ENCODE data around the gene ESPL1. TPM values are rescaled to one million over a fixed set of nuclear protein-coding genes. Genes with fewer than 3 reads are reported as not detected.

The ESPL1 gene
- total RNA-seq, 8 experiments from 2014 or later, result 0.50 to 15.2 (median 0.66) TPM

GRCh38 chr12:53234271-53234914, 33.7 kb upstream of the ESPL1 start:
- in situ Hi-C loops (cut with MboI; ENCODE audit: low pct_unique_long_range_greater_than_20kb in 2 of 9, low sequenced_read_pairs in 9 of 9, unreplicated experiment in 9 of 9), result no loop called here
- Histone ChIP-seq H3K4me3 (no peak overlapping the region), H3K27ac (peak overlapping the region in 1 of 2 donors; percentile 12), H3K4me1 (replicated peaks in 1 of 2) (peaks cover 28 to 33% of the 10 kb centered on the region in 2 donors)
- WGBS, 10 experiments, result 0 to 7% methylated on average over 3 of the region's 12 CpGs; no CpG with 5 or more reads in 8 of the 10 experiments
- ATAC-seq (replicated peaks in 6 of 8), result peak in 7 of 8 experiments; percentile 5 to 65 (median 49)

- Histone ChIP-seq H3K4me3 (no peak overlapping the region), H3K27ac (no peak overlapping the region), H3K4me1 (replicated peaks in 1 of 2) (peaks cover 28 to 33% of the 10 kb centered on the region in 2 donors)
- in situ Hi-C loops (cut with MboI; ENCODE audit: low pct_unique_long_range_greater_than_20kb in 2 of 9, low sequenced_read_pairs in 9 of 9, unreplicated experiment in 9 of 9), result no loop called here
- 60 to 90% methylated on average over 1 to 2 of the region's 3 CpGs; no CpG with 5 or more reads in 8 of the 10 experiments for WGBS, 10 experiments
- no peak for ATAC-seq (replicated peaks in 6 of 8)
Measured at GRCh38 chr12:53235164-53235563, 32.9 kb upstream of the ESPL1 start.

- no peak for ATAC-seq (replicated peaks in 6 of 8)
- no peak overlapping the region for H3K4me3 ChIP-seq
- no peak overlapping the region for H3K27ac ChIP-seq
- peaks cover 28 to 33% of the 10 kb centered on the region in 2 donors for H3K4me1 ChIP-seq (replicated peaks in 1 of 2)
- 20 to 100% (median 74%) methylated on average over 1 to 6 of the region's 9 CpGs; no CpG with 5 or more reads in 2 of the 10 experiments for WGBS, 10 experiments
- in situ Hi-C loops (cut with MboI; ENCODE audit: low pct_unique_long_range_greater_than_20kb in 2 of 9, low sequenced_read_pairs in 9 of 9, unreplicated experiment in 9 of 9), result no loop called here
Measured at GRCh38 chr12:53235742-53236442, 32.2 kb upstream of the ESPL1 start.

GRCh38 chr12:53236443-53237111, 31.5 kb upstream of the ESPL1 start:
- ATAC-seq (replicated peaks in 6 of 8), result no peak
- WGBS, 10 experiments, result 80 to 89% methylated on average over 1 of the region's 1 CpG; no CpG with 5 or more reads in 8 of the 10 experiments
- in situ Hi-C loops (cut with MboI; ENCODE audit: low pct_unique_long_range_greater_than_20kb in 2 of 9, low sequenced_read_pairs in 9 of 9, unreplicated experiment in 9 of 9), result no loop called here
- Histone ChIP-seq H3K4me1 (replicated peaks in 1 of 2) (peaks cover 28 to 35% of the 10 kb centered on the region in 2 donors), H3K4me3 (no peak overlapping the region), H3K27ac (no peak overlapping the region)

GRCh38 chr12:53239643-53240258, 28.3 kb upstream of the ESPL1 start:
- in situ Hi-C loops (cut with MboI; ENCODE audit: low pct_unique_long_range_greater_than_20kb in 2 of 9, low sequenced_read_pairs in 9 of 9, unreplicated experiment in 9 of 9), result no loop called here
- no peak for ATAC-seq (replicated peaks in 6 of 8)
- 19 to 100% (median 92%) methylated on average over 1 to 7 of the region's 10 CpGs; no CpG with 5 or more reads in 2 of the 10 experiments for WGBS, 10 experiments
- Histone ChIP-seq H3K4me1 (replicated peaks in 1 of 2) (peaks cover 0 to 15% of the 10 kb centered on the region in 2 donors), H3K4me3 (no peak overlapping the region), H3K27ac (no peak overlapping the region)

GRCh38 chr12:53241623-53242412, 26.3 kb upstream of the ESPL1 start:
- H3K4me3 ChIP-seq, result no peak overlapping the region
- 48 to 100% (median 80%) methylated on average over 1 to 3 of the region's 11 CpGs; no CpG with 5 or more reads in 6 of the 10 experiments for WGBS, 10 experiments
- in situ Hi-C loops (cut with MboI; ENCODE audit: low pct_unique_long_range_greater_than_20kb in 2 of 9, low sequenced_read_pairs in 9 of 9, unreplicated experiment in 9 of 9), result no loop called here
- peak in 5 of 8 experiments; percentile 21 to 73 (median 63) for ATAC-seq (replicated peaks in 6 of 8)
- peaks cover 0 to 12% of the 10 kb centered on the region in 2 donors for H3K4me1 ChIP-seq (replicated peaks in 1 of 2)
- no peak overlapping the region for H3K27ac ChIP-seq

- ATAC-seq (replicated peaks in 6 of 8), result peak in 5 of 8 experiments; percentile 63 to 99 (median 82)
- Histone ChIP-seq H3K27ac (no peak overlapping the region), H3K4me3 (no peak overlapping the region), H3K4me1 (replicated peaks in 1 of 2) (peaks cover 0 to 12% of the 10 kb centered on the region in 2 donors)
- in situ Hi-C loops (cut with MboI; ENCODE audit: low pct_unique_long_range_greater_than_20kb in 2 of 9, low sequenced_read_pairs in 9 of 9, unreplicated experiment in 9 of 9), result no loop called here
- WGBS, 10 experiments, result 0 to 50% (median 23%) methylated on average over 1 of the region's 1 CpG; no CpG with 5 or more reads in 4 of the 10 experiments
Measured at GRCh38 chr12:53244337-53244736, 23.8 kb upstream of the ESPL1 start.

- Histone ChIP-seq H3K4me1 (replicated peaks in 1 of 2) (peaks cover 0 to 12% of the 10 kb centered on the region in 2 donors), H3K27ac (no peak overlapping the region), H3K4me3 (no peak overlapping the region)
- ATAC-seq (replicated peaks in 6 of 8), result no peak
- in situ Hi-C loops (cut with MboI; ENCODE audit: low pct_unique_long_range_greater_than_20kb in 2 of 9, low sequenced_read_pairs in 9 of 9, unreplicated experiment in 9 of 9), result no loop called here
- 38 to 100% (median 81%) methylated on average over 1 to 3 of the region's 3 CpGs for WGBS, 10 experiments
Measured at GRCh38 chr12:53245286-53245685, 22.8 kb upstream of the ESPL1 start.

GRCh38 chr12:53251477-53252348, 16.4 kb upstream of the ESPL1 start:
- in situ Hi-C loops (cut with MboI; ENCODE audit: low pct_unique_long_range_greater_than_20kb in 2 of 9, low sequenced_read_pairs in 9 of 9, unreplicated experiment in 9 of 9), result no loop called here
- H3K27ac ChIP-seq, result peak overlapping the region; percentile 62 to 93
- WGBS, 10 experiments, result 0 to 30% (median 0%) methylated on average over 2 to 7 of the region's 51 CpGs; no CpG with 5 or more reads in 5 of the 10 experiments
- ATAC-seq (replicated peaks in 6 of 8), result peak; percentile 78 to 92 (median 88)
- H3K4me1 ChIP-seq (replicated peaks in 1 of 2), result peaks cover 15 to 16% of the 10 kb centered on the region in 2 donors
- H3K4me3 ChIP-seq, result peak overlapping the region; percentile 57 to 99 (median 70)

- Histone ChIP-seq H3K27ac (peak overlapping the region; percentile 62 to 93), H3K4me1 (replicated peaks in 1 of 2) (peaks cover 15 to 16% of the 10 kb centered on the region in 2 donors), H3K4me3 (peak overlapping the region; percentile 57 to 99 (median 70))
- in situ Hi-C loops (cut with MboI; ENCODE audit: low pct_unique_long_range_greater_than_20kb in 2 of 9, low sequenced_read_pairs in 9 of 9, unreplicated experiment in 9 of 9), result no loop called here
- peak in 4 of 8 experiments; percentile 1 to 67 (median 27) for ATAC-seq (replicated peaks in 6 of 8)
- 0 to 80% (median 29%) methylated on average over 1 to 5 of the region's 19 CpGs; no CpG with 5 or more reads in 5 of the 10 experiments for WGBS, 10 experiments
Measured at GRCh38 chr12:53252349-53252916, 15.7 kb upstream of the ESPL1 start.

- H3K4me1 ChIP-seq (replicated peaks in 1 of 2), result peaks cover 15 to 16% of the 10 kb centered on the region in 2 donors
- no peak for ATAC-seq (replicated peaks in 6 of 8)
- WGBS, 10 experiments, result 82 to 100% (median 90%) methylated on average over 2 to 4 of the region's 13 CpGs; no CpG with 5 or more reads in 6 of the 10 experiments
- H3K4me3 ChIP-seq, result peak overlapping the region in 1 of 5 donors; percentile 70
- in situ Hi-C loops (cut with MboI; ENCODE audit: low pct_unique_long_range_greater_than_20kb in 2 of 9, low sequenced_read_pairs in 9 of 9, unreplicated experiment in 9 of 9), result no loop called here
- H3K27ac ChIP-seq, result no peak overlapping the region
Measured at GRCh38 chr12:53253298-53253697, 14.8 kb upstream of the ESPL1 start.
